Fibroblast of upper back skin (primary cell): ENCODE data around the gene ISCA2.
A peak's percentile ranks its signal among the peaks of the same experiment; 100 is the strongest.

Source experiments
- DNase-seq: peaks from one replicate; pipeline ENCODE4 v3.0.0-alpha.2; 2013

ISCA2 gene

DNA sequence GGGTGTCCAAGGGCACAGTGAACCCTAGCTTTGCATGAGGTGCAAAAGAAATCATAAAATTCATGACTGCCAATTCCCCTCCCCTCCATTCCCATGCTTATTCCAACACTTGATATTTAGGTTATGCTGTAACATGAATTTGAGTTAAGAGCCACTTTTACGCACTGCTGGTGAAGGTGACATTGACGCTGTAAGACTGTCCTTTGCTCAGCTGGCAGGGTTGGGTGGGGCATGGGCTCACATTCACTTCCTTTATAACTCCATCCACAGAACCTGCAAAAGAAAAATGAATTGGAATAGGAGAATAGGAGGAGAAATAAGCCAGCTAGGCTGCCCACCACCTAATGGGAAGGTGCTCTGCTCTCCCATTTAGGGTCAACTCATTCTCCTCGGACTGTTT, 7.4 kb upstream of the ISCA2 start:
- no peak for DNase-seq

DNA sequence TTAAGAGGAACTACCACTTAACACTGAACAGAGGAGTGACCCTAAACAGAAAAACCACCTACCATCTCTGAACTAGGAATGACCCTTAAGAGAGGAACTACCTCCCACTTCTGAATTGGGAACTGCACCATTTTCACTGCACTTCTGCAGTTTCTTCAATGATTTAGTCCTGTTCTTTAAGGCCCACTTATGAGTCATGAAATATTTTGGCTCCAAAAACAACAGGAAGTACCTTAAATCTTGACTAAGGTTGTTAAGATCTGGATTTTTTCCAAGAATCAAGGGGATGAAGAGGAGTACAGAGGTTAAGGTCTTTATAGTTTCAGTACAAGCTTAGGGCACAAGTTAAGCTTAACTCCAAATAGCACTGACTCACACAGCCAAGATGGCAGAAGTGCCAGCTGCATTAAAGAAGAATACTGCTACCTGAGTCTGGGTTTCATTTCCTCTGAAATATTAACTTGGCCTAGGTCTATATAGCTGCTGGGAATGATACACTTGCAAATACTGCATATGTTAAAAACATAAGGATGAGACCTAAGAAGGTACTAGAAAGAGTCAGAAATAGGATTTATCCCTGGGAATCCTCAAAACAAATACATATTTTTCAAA, 4.7 kb upstream of the ISCA2 start:
- DNase-seq = peak; percentile 73

DNA sequence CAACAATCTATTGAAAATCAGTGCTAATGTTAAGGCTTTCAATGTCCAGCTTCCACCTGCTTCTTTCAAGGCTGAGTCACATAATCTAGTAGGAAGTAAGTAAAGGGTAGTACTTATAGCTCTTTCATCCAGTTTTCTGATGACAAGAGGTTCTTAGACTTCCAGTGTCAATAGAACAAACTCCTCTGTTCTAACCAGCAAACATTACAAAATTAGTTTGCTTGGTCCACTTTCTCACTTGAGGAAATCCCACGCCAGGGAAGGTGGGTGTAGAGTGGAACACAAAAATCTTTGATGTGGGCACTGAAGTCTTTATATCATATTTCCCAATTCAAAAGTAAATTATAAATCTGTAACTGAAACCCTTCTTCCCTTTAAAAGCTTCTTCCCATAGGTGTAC, 3.1 kb upstream of the ISCA2 start:
- no peak for DNase-seq

DNA sequence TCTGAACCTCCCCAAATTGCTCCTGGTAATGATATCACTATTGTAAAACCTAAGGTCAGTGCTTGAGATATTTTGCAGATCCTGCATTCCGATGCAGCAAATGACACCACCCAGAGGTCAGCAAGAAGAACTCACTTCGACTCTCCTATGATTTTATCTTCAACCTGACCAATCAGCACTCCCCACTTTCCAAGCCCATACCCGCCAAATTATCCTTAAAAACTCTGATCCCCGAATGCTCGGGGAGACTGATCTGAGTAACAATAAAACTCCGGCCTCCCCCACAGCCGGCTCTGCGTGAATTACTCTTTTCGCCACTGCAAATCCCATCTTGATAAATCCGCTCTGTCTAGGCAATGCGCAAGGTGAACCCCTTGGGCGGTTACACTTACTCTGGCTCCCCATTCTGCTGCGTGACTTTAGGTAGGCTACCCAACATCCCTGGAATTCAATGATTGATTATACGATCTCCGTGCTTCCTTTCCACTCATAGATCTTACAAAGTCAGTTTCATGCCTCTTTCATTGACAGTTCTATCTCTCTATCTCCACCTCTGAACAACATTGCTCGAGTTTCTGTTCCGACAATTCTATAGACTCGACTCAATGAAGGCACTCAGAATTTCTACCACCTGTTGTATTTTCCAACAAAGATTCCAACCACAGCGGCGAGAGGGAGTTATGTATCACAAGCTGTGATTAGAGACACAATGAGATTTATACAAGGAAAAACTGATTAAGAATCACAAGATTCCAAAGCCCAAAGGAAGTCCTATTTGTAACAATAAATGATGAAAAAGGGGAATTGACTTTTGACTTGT, 1.4 kb upstream of the ISCA2 start:
- DNase-seq = peak; percentile 56

DNA sequence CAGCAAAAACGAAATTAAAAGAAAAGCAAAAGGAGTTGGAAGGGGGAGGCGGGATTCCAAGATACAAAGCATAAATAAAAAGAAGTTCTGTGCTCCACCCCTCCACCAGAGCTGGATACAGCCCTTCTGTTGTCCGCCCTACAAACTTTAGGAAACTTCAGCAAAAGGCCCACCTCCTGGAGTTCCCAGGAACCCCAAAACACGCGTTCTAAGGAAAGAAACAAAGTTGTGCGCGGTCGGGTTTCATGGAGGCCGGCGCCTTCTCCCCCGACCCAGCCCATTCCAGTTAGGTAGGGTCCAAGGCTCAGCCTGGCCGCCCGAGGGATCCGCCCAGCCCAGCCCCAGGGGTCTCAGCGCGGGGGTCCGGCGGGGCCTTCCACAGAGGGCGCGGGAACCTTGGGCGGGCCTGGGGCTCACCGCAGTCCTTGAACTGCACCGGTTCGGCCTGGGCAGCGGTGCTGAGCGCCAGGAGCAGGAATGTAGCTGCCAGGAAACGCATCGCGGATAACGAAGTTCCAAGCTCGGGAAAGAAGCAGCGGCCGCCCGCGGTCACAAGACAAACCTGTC, 706 bp upstream of the ISCA2 start, which contains the start of gene NPC2:
NPC2 (minus strand) TSS at position 530 of the 567 bp plus-strand sequence; CDS start at position 499, 31 bp downstream.
- DNase-seq = no peak

DNA sequence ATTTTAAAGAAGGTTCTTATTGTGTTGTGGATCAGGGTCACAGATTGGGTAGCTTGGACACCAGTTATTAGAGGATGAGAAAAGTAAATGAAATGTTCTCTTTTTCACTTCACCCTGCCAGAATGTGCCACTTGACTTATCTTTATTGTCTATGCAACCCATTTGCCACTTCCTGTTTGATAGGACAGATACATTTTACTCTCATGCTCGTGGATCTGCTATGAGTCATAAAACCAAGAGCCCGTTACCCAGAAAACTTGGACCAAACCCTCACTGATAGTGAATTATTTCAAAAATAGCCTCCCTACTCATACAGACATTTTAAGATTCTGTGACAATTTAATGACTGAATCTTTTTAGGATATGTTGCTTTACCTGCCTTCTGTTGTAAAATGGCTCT, 1.8 kb downstream of the ISCA2 start:
- no peak for DNase-seq

DNA sequence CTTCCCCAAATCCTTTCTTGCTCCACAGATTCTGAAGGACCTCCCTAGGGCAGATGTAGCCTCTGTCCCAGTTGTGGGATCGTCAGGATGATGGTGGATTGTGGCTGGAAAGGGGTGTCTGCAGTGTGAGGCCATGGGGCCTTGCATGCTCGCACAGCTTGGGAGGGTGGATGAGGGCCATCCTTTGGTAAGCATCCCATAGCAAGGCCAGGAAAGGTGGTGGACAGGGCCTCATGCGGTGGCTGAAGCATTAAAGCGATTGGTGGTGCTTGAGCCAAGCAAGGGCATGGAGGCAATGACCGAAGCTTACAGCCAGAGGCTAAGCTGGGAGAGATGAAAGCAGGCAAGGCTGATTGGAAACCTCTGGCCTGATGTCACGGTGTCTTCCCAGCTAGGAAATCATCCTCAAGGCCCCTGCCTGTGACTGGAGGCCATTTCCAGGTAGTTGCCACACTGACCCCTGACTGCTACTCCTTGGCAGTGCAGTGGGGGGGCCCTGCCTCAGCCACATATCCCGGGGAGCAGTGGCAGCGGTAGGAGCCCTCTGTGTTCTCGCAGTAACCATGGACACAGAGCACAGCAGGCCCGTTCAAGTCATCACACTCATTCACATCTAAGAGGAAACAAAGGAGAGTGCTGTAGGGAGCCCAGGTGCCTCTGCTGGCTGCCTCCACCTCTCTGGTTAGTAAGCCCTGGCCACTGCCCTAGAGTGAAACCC, 7.0 kb downstream of the ISCA2 start:
- DNase-seq = no peak

DNA sequence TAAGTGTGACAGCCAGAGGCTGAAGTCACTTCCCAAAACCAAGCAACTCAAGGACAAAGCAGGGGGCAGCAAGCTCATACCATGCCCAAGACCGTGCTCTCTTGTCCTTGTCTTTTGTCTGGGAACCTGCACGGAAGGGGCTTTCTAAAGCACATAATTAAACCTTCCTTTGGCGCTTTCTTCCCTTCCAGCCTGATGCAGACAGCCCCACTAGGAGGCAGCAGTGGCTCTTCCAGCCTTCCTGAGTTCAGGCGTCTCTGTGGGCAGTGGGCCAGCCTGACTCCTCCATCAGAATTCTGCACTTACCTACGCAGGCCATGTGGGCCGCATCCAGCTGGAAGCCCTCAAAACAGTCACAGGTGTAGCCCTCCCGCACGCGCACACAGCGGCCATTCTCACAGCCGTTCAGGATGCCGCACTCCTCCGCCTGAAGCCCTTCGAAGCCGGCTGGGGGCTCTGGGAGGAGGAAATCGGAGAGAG, 7.6 kb downstream of the ISCA2 start:
- peak; percentile 86 for DNase-seq

DNA sequence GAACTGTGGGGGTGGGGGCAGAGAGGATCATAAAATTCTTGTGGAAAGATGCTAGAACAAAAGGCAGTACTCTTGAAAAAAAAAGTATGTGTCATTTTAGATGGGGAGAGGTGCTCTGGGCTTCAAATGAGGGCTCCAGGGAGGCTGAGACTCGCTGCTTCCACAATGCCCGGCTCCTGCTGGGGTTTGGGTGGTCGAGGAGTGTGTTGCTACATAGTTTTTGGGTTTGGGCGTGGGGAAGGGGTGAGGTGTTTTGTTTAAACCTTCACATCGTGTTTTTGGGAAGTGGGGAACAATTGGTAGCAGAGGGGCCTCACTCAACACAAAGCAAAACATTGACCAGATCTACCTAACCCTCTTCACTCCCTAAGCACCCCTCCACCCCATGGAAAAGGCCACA, 8.1 kb downstream of the ISCA2 start:
- no peak for DNase-seq

DNA sequence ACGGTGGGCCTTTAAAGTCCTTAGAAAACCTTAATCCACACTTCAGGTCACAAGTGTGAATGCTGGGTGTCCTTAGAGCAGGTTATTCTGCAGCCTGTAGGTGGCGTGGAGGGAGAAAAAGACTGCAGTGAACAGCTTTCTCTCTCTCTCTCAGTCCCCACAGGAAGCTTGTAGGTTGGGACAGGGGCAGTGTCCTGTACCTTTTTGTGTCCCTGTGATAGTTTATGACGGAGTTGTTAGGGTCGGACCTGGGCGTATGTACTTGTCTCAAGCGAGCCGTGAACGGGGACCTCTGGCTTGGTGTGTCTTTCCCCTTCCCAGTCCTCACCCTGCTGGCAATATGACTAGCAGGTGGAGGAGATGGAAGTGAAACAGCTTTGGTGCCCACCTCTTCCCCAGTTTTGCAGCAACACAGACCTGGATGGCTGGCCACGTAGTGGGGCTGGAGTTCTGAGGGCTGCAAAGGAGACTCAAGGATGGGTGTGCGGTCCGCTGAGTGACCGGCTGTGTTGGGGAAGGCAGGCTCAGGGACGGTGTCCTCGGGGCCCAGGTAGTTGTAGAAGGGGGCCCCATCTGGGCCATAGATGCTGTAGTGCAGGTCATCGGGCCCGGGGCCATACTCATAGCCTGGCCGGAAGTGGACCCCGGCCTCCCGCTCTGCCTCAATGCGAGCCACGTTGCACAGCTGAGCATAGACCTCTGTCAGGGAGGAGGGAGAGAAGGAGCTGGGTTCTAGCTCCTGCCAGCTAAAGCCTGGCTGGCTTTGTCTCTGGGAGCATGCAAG, 8.9 kb downstream of the ISCA2 start:
- DNase-seq = peak; percentile 47

DNA sequence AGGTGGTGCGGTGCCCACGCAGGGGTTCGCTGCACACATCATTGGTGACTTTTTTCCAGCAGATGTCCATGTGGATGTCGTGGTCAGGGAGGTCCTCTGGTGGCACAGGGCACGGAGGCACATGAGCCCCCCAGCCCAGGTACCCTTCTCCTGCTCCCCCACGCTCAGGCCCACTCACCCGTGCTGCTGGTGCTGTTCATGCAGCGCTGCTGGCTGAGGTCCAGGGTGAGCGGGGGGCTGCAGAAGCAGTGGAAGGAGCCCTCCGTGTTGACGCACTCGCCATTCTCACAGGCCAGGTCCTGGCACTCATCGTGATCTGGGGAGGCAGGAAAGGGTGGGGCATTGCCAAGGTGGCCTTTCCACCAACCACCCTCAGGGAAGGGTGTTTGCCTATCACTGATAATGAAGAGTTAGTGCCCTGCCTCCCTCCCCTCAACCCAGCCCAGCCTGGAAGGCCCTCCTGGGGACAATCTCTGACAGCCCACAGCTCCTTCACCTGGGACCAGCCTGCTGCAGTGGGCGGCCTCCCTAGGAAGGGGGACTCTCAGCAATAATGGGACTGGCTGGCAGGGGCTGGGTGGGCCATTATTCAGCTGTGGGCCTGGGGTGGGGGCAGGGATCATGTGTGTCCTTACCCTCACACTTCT, 9.8 kb downstream of the ISCA2 start:
- DNase-seq = no peak

DNA sequence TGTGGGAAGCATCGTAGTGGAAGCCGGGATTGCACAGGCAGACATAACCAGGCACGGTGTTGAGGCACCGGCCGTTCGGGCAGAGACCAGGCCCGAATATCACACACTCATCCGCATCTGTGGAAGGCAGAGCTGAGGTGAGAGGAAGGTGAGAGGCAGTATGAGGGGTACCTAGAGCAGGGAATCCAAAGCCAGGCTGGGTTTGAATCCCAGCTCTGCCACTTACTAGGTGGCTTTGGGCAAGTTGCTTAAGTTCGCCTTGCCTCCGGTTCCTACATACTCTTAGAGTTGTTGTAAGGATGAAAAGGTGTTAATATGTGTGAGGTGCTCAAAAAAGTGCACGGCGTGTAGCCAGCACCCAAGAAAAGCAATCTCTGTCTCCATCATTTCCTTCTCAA, 10.4 kb downstream of the ISCA2 start:
- DNase-seq = no peak

DNA sequence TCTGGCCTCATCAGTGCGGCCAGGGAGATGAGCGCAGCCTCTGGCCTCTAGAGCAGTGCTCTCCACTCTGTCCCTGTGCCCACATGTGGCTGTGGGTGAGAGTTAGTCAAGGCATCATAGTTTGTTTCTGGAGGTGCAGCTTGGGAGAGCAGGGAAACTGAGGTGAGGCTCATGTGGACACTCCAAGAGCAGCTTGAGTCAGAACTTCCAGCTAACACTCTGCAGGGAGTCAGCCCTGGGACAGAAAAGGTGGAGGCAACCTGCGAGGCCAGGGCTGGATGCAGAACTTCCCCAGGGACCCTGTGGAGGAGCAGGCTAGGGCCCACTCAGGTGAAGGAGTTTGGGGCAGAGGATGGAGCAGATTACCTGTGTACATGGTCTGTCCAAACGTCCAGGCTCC, 10.8 kb downstream of the ISCA2 start:
- DNase-seq = no peak

DNA sequence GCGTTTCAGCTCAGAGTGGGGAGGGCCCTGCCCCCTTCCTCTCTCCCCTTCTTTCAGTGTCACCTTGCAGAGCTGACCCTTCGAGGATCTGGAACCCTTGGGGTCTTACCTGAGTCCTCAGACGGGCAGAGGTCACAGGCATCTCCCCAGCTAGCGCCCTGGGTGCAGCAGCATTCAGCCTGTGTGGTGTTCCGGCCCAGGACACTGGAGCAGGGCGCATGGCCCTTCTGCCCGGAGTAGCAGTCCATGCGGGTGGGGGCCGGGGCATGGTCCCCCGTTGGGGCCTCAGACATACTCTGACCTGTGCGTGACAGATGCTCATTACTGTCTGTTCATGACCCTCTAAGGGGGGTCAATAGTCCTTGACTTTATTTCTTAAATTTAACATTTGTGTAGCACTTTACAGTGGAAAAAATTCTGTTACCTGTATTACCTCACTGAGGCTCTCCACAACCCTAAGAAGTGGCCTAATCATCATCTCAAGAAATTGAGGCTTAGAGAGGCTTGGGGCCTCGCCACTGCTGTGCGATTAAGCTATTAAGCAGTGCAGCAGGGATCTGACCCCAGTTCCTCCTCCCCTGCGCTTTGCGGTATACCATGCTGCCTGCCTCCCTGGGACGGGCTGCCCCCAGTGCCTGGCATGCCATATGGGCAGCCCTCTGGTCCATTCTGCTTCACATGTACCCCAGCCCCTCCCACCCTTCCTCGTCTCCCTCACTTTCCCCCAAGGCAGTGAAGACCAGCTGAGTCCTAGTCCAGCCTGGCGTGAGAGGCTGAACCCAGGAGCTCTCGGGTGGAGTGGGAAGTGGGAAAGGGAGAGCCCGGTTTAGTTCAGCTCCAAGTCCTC, 11.5 kb downstream of the ISCA2 start:
- no peak for DNase-seq

DNA sequence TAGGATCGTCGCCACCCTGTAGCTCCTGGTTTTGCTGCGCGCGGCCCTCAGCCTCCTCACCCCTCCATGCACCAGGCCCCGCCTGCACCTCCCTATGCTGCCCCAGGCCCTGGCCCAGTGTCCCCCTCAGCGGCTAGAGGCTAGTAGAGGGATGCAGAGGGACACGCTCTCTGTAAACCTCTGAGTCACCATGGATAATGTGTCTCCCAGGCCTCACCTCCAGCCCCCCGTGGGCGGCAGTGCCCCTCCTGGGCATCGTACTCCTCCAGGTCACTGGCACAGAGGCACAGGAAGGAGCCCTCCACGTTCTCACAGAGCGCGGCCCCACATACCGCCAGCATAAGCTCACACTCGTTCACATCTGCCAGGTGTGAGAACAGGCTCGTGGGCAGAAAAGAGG, 12.3 kb downstream of the ISCA2 start:
- DNase-seq = no peak

DNA sequence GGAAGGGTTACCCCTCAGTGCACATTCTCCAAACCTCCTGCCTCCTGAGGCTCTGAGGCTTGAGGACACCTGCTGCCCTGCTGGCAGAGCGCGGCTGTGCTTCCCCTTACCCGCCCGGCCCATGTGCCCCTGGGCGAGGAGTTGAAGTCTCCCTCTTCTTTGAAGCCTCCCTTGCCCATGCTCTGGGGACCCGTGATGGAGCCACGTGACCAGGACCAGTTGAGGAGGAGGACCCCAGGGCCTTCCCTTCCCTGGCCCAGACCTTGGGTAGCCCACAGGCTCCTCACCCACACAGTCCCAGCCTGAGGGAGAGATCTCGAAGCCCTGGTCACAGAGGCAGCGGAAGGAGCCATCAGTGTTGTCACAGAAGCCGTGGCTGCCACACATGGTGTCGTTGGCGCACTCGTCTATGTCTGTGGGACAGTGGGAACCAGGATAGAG, 12.9 kb downstream of the ISCA2 start:
- no peak for DNase-seq

DNA sequence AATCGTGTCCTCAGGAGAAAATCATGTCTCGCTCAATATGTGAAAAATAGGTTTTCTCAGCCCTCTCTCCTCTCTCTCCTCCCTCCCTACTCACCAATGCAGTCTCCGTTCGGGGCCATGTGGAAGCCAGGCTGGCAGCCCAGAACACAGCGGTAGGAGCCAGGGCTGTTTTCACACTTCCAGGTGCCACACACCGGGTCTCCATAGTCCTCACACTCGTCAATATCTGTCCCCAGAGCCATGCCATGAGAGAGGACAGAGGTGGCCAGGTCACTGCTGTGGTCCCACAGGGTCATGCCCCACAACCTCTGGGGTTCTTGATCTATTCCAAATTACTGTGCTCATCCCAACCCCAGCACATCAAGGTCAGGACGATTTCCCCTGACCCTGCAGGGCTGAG, 13.5 kb downstream of the ISCA2 start:
- DNase-seq = no peak

DNA sequence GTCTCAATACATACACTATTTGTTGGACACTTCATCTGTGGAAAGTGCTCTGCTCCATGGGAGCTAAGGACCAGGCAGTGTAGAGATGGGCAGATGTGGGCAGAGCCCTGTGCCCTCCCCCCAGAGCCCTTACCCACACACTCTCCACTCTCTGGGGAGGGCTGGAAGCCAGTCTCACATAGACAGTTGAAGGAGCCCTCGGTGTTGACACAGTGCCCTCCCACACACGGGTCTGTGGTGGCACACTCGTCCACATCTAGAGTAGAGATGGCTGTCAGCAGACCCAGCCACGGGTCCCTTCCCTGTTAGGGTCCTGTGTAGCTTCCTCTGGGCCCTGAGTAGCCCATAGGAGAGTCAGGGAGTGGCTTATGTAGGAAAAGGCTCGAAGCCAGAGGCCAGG, 14.3 kb downstream of the ISCA2 start:
- no peak for DNase-seq

DNA sequence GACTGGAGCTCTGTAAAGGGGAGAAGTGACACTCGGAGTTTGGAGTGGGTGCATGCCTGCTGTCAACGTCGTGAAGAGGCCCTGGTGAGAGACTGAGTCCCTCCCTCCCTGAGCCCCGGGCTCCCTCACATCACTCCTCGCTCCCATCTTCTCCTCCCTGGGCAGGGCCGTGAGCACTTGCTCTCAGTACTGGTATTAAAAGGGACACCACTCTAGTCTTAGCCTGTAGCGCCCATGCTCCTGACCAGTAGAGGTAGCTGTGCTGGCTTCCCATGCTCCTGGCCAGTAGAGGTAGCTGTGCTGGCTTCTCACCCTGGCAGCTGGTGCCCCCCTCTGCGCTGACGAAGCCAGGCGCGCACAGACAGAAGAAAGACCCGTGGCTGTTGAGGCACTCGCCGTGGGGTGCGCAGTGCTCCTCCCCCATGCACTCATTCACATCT, 14.7 kb downstream of the ISCA2 start:
- DNase-seq = no peak

DNA sequence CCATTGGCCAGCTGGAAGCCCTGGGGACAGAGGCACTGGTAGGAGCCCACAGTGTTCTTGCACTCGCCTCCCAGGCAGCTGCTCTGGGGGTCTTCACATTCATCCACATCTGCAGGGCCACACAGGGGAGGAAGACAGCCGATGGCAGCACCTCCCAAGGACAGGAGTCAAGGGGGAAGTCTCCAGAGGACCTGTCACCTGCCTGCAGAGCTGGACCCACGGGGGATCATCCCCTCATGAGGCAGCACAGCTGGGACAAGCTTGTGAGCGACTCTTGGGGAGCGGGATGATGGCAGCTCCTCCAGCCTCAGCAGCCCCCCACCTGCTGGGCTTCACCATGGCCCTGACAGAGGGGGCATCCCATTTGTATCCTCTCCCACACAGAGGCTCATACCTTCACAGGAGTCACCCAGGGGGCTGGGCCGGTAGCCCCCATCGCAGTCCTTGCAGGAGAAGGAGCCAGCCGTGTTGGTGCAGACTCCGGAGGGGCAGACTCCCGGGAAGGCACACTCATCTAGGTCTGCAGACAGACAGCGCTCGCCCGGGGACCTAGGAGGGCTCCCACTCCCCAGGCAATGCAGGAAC, 15.4 kb downstream of the ISCA2 start:
- no peak for DNase-seq
